OCI-LY3 (cell line): ENCODE measurements around the gene SAMD8.

Source experiments
- CTCF ChIP-seq: fragments of 200-600, 300-600 bp; sonication (generic); IDR thresholded peaks from 2 replicates; pipeline ENCODE4 v1.5.1; 2014; ENCODE audit warnings: antibody characterized with exemption, low read length, low read depth
- EZH2phosphoT487 ChIP-seq: fragments of 200-600 bp; shearing (Covaris generic); IDR thresholded peaks from 2 replicates; pipeline ENCODE4 v1.6.1; 2018; ENCODE audit warnings: antibody characterized with exemption, mixed run types, low read depth

- no peak for TF ChIP-seq CTCF
- TF ChIP-seq EZH2phosphoT487 = no peak
Measured at GRCh38 chr10:75143353-75143752, 31.9 kb downstream of the SAMD8 start.
